ENCODE results near the gene ARHGEF39. TPM values are rescaled to one million over a fixed set of nuclear protein-coding genes. Genes with fewer than 3 reads are reported as not detected.

ARHGEF39 gene
- total RNA-seq (2014; rRNA removed; shearing (Covaris generic)) = 5.3 and 8.9 TPM in 2 replicates
- polyA plus RNA-seq (2015; cell fraction: cytosol; rRNA removed) = 8.4 and 10.1 TPM in 2 replicates
- 26.8 and 31.7 TPM in 2 replicates for polyA plus RNA-seq (2015; cell fraction: nucleus; rRNA removed)

GRCh38 chr9:35664531-35665470, at the start of gene ARHGEF39:
ARHGEF39 (minus strand) TSS chr9:35665195; CDS start chr9:35665169, 26 bp downstream.
- DNase-seq (ENCODE audit: low read depth) = peak; percentile 88

- no peak for DNase-seq (ENCODE audit: low read depth)
These were observed 49.1 kb upstream of the ARHGEF39 start for GRCh38 chr9:35714123-35714522.

- no peak for DNase-seq (ENCODE audit: low read depth)
These were observed 48.6 kb upstream of the ARHGEF39 start for GRCh38 chr9:35713578-35713977.

GRCh38 chr9:35712762-35713400, 47.9 kb upstream of the ARHGEF39 start:
- no peak for DNase-seq (ENCODE audit: low read depth)

- DNase-seq (ENCODE audit: low read depth) = no peak
These were observed 46.8 kb upstream of the ARHGEF39 start for GRCh38 chr9:35711501-35712428.

- DNase-seq (ENCODE audit: low read depth) = no peak
These were observed 46.0 kb upstream of the ARHGEF39 start for GRCh38 chr9:35710818-35711500.

GRCh38 chr9:35708146-35708545, 43.2 kb upstream of the ARHGEF39 start:
- DNase-seq (ENCODE audit: low read depth) = no peak

GRCh38 chr9:35706951-35707350, 42.0 kb upstream of the ARHGEF39 start:
- no peak for DNase-seq (ENCODE audit: low read depth)

GRCh38 chr9:35705836-35706430, 40.9 kb upstream of the ARHGEF39 start:
- DNase-seq (ENCODE audit: low read depth) = no peak

- DNase-seq (ENCODE audit: low read depth) = no peak
These were observed 40.4 kb upstream of the ARHGEF39 start for GRCh38 chr9:35705372-35705771.

- DNase-seq (ENCODE audit: low read depth) = no peak
These were observed 39.1 kb upstream of the ARHGEF39 start for GRCh38 chr9:35703906-35704672.

- no peak for DNase-seq (ENCODE audit: low read depth)
These were observed 37.7 kb upstream of the ARHGEF39 start for GRCh38 chr9:35702696-35703095.

- no peak for DNase-seq (ENCODE audit: low read depth)
These were observed 35.9 kb upstream of the ARHGEF39 start for GRCh38 chr9:35700942-35701341.

- no peak for DNase-seq (ENCODE audit: low read depth)
These were observed 35.0 kb upstream of the ARHGEF39 start for GRCh38 chr9:35700031-35700430.

GRCh38 chr9:35698231-35698630, 33.2 kb upstream of the ARHGEF39 start:
- no peak for DNase-seq (ENCODE audit: low read depth)

- DNase-seq (ENCODE audit: low read depth) = no peak
These were observed 32.5 kb upstream of the ARHGEF39 start for GRCh38 chr9:35697486-35697885.

GRCh38 chr9:35696520-35697215, 31.7 kb upstream of the ARHGEF39 start:
- peak; percentile 54 for DNase-seq (ENCODE audit: low read depth)

GRCh38 chr9:35695943-35696401, 31.0 kb upstream of the ARHGEF39 start:
- no peak for DNase-seq (ENCODE audit: low read depth)

All from HT1080 (cell line).